IPS DF 4.7 (cell line): ENCODE results near the gene CALHM1.
"Not testable (repeated sequence)": the region's sequence is repeated elsewhere in the genome, so short reads cannot be mapped to it uniquely, and the experiment has no call there.

Experiments used
- DNase-seq: peaks from one replicate; pipeline ENCODE4 v3.0.0-alpha.2; 2013; ENCODE audit warnings: low spot score; ENCODE audit errors: extremely low read depth

The CALHM1 gene

GRCh38 chr10:103458720-103459119, at the start of gene CALHM1:
TSS of gene CALHM1 (minus strand) at chr10:103458900. CDS start at chr10:103458751, 149 bp downstream.
- no peak for DNase-seq

GRCh38 chr10:103507235-103508191, 48.8 kb upstream of the CALHM1 start:
- DNase-seq: no peak

GRCh38 chr10:103506061-103506460, 47.4 kb upstream of the CALHM1 start:
- no peak for DNase-seq

- no peak for DNase-seq
Observed at GRCh38 chr10:103504181-103504783, 45.6 kb upstream of the CALHM1 start.

GRCh38 chr10:103503777-103504176, 45.1 kb upstream of the CALHM1 start:
- DNase-seq: not testable (repeated sequence)

- DNase-seq: no peak
Observed at GRCh38 chr10:103502849-103503660, 44.4 kb upstream of the CALHM1 start.

GRCh38 chr10:103501186-103501585, 42.5 kb upstream of the CALHM1 start:
- no peak for DNase-seq

- no peak for DNase-seq
Observed at GRCh38 chr10:103500481-103500880, 41.8 kb upstream of the CALHM1 start.

GRCh38 chr10:103499881-103500280, 41.2 kb upstream of the CALHM1 start:
- DNase-seq: no peak

GRCh38 chr10:103498936-103499638, 40.4 kb upstream of the CALHM1 start:
- DNase-seq: no peak

- no peak for DNase-seq
Observed at GRCh38 chr10:103497161-103497915, 38.6 kb upstream of the CALHM1 start.

GRCh38 chr10:103495321-103495720, 36.6 kb upstream of the CALHM1 start:
- no peak for DNase-seq

- no peak for DNase-seq
Observed at GRCh38 chr10:103493916-103494877, 35.5 kb upstream of the CALHM1 start.

GRCh38 chr10:103493362-103493915, 34.7 kb upstream of the CALHM1 start, which contains the start of gene NEURL1:
TSS of gene NEURL1 (plus strand) at chr10:103493705. CDS start at chr10:103494388, 683 bp downstream.
- no peak for DNase-seq

GRCh38 chr10:103492655-103493261, 34.1 kb upstream of the CALHM1 start:
- DNase-seq: no peak

GRCh38 chr10:103491729-103492364, 33.1 kb upstream of the CALHM1 start:
- DNase-seq: no peak

GRCh38 chr10:103490986-103491314, 32.2 kb upstream of the CALHM1 start:
- DNase-seq: no peak

GRCh38 chr10:103487410-103487708, 28.7 kb upstream of the CALHM1 start:
- no peak for DNase-seq
